Body of pancreas (tissue), 4 donors: ENCODE measurements around the gene AIP. TPM values are rescaled to one million over a fixed set of nuclear protein-coding genes. Genes with fewer than 3 reads are reported as not detected.
"Not testable (repeated sequence)": the region's sequence is repeated elsewhere in the genome, so short reads cannot be mapped to it uniquely, and the experiment has no call there.

Source experiments
- ATAC-seq: fragments of 150-250 bp; one replicate; pipeline ENCODE4 v1.9.1; 2016
- DNase-seq, 4 donors: peaks; one replicate each; pipeline ENCODE4 v3.0.0-alpha.2; 2019
- H3K27ac ChIP-seq, 4 donors: fragments of 200-600 bp; sonication (generic); 1 replicate in 3 of 4; 2 replicates in 1 of 4; pipeline versions ENCODE4 v1.5.1 to v1.6.1; 2016 to 2019; ENCODE audit warnings: mild to moderate bottlenecking in 1 of 4, mixed read lengths in 1 of 4, moderate library complexity in 1 of 4
- H3K27me3 ChIP-seq, 2 donors: fragments of 200-600 bp; sonication (generic); one replicate each; pipeline ENCODE4 v1.6.0; 2016; ENCODE audit warnings: mild to moderate bottlenecking in 1 of 2
- H3K36me3 ChIP-seq, 2 donors: fragments of 200-600 bp; sonication (generic); replicated peaks in 1 of 2; 2 replicates each; pipeline ENCODE4 v1.5.1; 2016; ENCODE audit warnings: low read depth in 2 of 2; ENCODE audit not compliant: insufficient read depth in 1 of 2
- H3K4me1 ChIP-seq: fragments of 200-600 bp; sonication (generic); one replicate; pipeline ENCODE4 v1.6.0; 2016
- H3K4me3 ChIP-seq, 2 donors: fragments of 200-600 bp; sonication (generic); 1 replicate in 1 of 2; 2 replicates in 1 of 2; pipeline ENCODE4 v1.5.1; 2016 to 2019
- H3K9me3 ChIP-seq, 3 donors: fragments of 200-600 bp; sonication (generic); 1 replicate in 2 of 3; 2 replicates in 1 of 3; pipeline ENCODE4 v1.5.1; 2016
- CTCF ChIP-seq, 7 experiments: fragments of 450-650 bp in 4 of 7; fragments of 200-600 bp in 3 of 7; sonication (generic) in 3 of 7; IDR thresholded peaks; one replicate each; pipeline ENCODE4 v1.5.1; 2016 to 2019; ENCODE audit warnings: antibody characterized with exemption in 7 of 7
- POLR2A ChIP-seq, 3 donors: fragments of 450-650 bp; IDR thresholded peaks; one replicate each; pipeline ENCODE4 v1.6.1; 2016; ENCODE audit warnings: antibody characterized with exemption in 3 of 3, mild to moderate bottlenecking in 2 of 3
- WGBS, 2 donors: methylation state at CpG; one replicate each; pipeline ENCODE4 v1.1.5; 2017; 5-methylcytosine and 5-hydroxymethylcytosine counted together
- intact Hi-C: fragments of 100-400 bp; cut with DNase I; formaldehyde crosslinking; loops from one replicate; pipeline ENCODE4 v1.15.1; 2023
- total RNA-seq, 2 donors: library from RNA; depleted of rRNA; stranded (reverse); fragments of >200 nt; gene quantifications; one replicate each; pipeline ENCODE4 v1.1.0, GENCODE V29; 2016

Gene AIP
- total RNA-seq, 2 donors from 2014 or later, result 21.4 to 39.7 TPM

GRCh38 chr11:67482275-67482826 lies 475 bp upstream of the AIP start:
- Histone ChIP-seq H3K36me3 (no peaks in the 10 kb centered on the region), H3K27ac (peak overlapping the region; percentile 39 to 94 (median 74)), H3K4me3 (peak overlapping the region in 1 of 2 donors; percentile 61), H3K27me3 (no peaks in the 10 kb centered on the region), H3K9me3 (no peaks in the 10 kb centered on the region), H3K4me1 (peaks cover 24% of the 10 kb centered on the region)
- DNase-seq (no peak), ATAC-seq (peak; percentile 57)
- intact Hi-C loops, result no loop called here
- TF ChIP-seq CTCF (IDR thresholded peaks at IDR 0.05) (no peak), POLR2A (IDR thresholded peaks at IDR 0.05) (no peak)
- WGBS, 2 donors, result 35 to 36% methylated on average over 19 of the region's 19 CpGs

- peaks cover 24% of the 10 kb centered on the region for H3K4me1 ChIP-seq
- no peak overlapping the region for H3K4me3 ChIP-seq
- H3K27ac ChIP-seq, result peak overlapping the region in 1 of 4 donors; percentile 94
- no peaks in the 10 kb centered on the region for H3K27me3 ChIP-seq
- DNase-seq (no peak), ATAC-seq (no peak)
- H3K9me3 ChIP-seq, result no peaks in the 10 kb centered on the region
- TF ChIP-seq POLR2A (IDR thresholded peaks at IDR 0.05) (no peak), CTCF (IDR thresholded peaks at IDR 0.05) (no peak)
- H3K36me3 ChIP-seq, result no peaks in the 10 kb centered on the region
- 84 to 89% methylated on average over 16 of the region's 16 CpGs for WGBS, 2 donors
- intact Hi-C loops, result no loop called here
Measured at GRCh38 chr11:67483831-67484665, 1.2 kb downstream of the AIP start.

GRCh38 chr11:67484847-67485311 lies 2.1 kb downstream of the AIP start:
- TF ChIP-seq CTCF (IDR thresholded peaks at IDR 0.05) (no peak), POLR2A (IDR thresholded peaks at IDR 0.05) (no peak)
- H3K4me1 ChIP-seq, result peaks cover 24% of the 10 kb centered on the region
- H3K36me3 ChIP-seq, result peaks cover 0 to under 1% of the 10 kb centered on the region in 2 donors
- no peak for DNase-seq
- no peaks in the 10 kb centered on the region for H3K9me3 ChIP-seq
- no peak overlapping the region for H3K4me3 ChIP-seq
- H3K27ac ChIP-seq, result no peak overlapping the region
- no peak for ATAC-seq
- H3K27me3 ChIP-seq, result no peaks in the 10 kb centered on the region
- intact Hi-C loops, result no loop called here
- 73 to 81% methylated on average over 5 to 11 of the region's 11 CpGs for whole genome bisulfite sequencing, 2 donors

GRCh38 chr11:67485873-67486361 lies 3.1 kb downstream of the AIP start:
- H3K9me3 ChIP-seq, ATAC-seq, intact Hi-C loops, DNase-seq, H3K4me3 ChIP-seq, H3K27ac ChIP-seq, H3K36me3 ChIP-seq, H3K27me3 ChIP-seq: not testable (repeated sequence)
- peaks cover 24% of the 10 kb centered on the region for H3K4me1 ChIP-seq
- 83 to 90% methylated on average over 7 of the region's 7 CpGs for WGBS, 2 donors

- 90 to 91% methylated on average over 19 to 20 of the region's 20 CpGs for WGBS, 2 donors
- Histone ChIP-seq H3K27me3 (no peaks in the 10 kb centered on the region), H3K4me3 (no peak overlapping the region), H3K9me3 (no peaks in the 10 kb centered on the region), H3K27ac (no peak overlapping the region), H3K4me1 (peaks cover 24% of the 10 kb centered on the region), H3K36me3 (peaks cover 0 to 7% of the 10 kb centered on the region in 2 donors)
- intact Hi-C loops, result no loop called here
- ATAC-seq, result no peak
- no peak for DNase-seq
- TF ChIP-seq POLR2A (IDR thresholded peaks at IDR 0.05) (no peak), CTCF (IDR thresholded peaks at IDR 0.05) (no peak)
Measured at GRCh38 chr11:67486481-67487195, 3.8 kb downstream of the AIP start.
